SK-N-SH (cell line): ENCODE measurements around the gene EIF1. TPM values are rescaled to one million over a fixed set of nuclear protein-coding genes. Genes with fewer than 3 reads are reported as not detected.

Experiments
- CTCF ChIA-PET: fragments of 300-600, 350-600 bp; formaldehyde crosslinking; extraction: SDS; loops from one replicate; lab custom pipeline; 2021; lab: Yijun Ruan, JAX
- POLR2A ChIA-PET: fragments of 350-600 bp; sonication (Branson Sonifier 250); formaldehyde crosslinking; extraction: SDS; loops from one replicate; lab custom pipeline; 2020; ENCODE audit warnings: antibody characterized with exemption, inconsistent platforms; lab: Yijun Ruan, JAX
- DNase-seq: peaks from one replicate; pipeline ENCODE4 v3.0.0; 2012
- H2AFZ ChIP-seq: fragments of 200-600 bp; sonication (generic); 2 replicates; pipeline ENCODE4 v1.8.1; 2016; ENCODE audit warnings: antibody characterized with exemption, mild to moderate bottlenecking, low read depth
- H3F3A ChIP-seq: fragments of 200-600 bp; sonication (generic); replicated peaks from 2 replicates; pipeline ENCODE3; 2016; ENCODE audit warnings: antibody characterized with exemption, mild to moderate bottlenecking; ENCODE audit not compliant: insufficient read depth
- H3K27ac ChIP-seq, 2 experiments: fragments of 200-500 bp in 1 of 2; fragments of 200-600 bp in 1 of 2; sonication (Bioruptor generic) in 1 of 2; sonication (generic), shearing (Covaris generic) in 1 of 2; 2 replicates each; pipeline versions ENCODE4 v1.5.1 to v1.6.1; 2014 to 2016; ENCODE audit warnings: low read depth in 2 of 2, inconsistent platforms in 1 of 2, low read length in 1 of 2, mild to moderate bottlenecking in 1 of 2, mixed read lengths in 1 of 2
- H3K27me3 ChIP-seq: fragments of 200-600 bp; sonication (generic), shearing (Covaris generic); 2 replicates; pipeline ENCODE4 v1.6.1; 2016; ENCODE audit warnings: mixed run types; ENCODE audit not compliant: insufficient read depth
- H3K36me3 ChIP-seq, 2 experiments: fragments of 200-500 bp in 1 of 2; fragments of 200-600 bp in 1 of 2; sonication (Bioruptor generic) in 1 of 2; sonication (generic) in 1 of 2; replicated peaks in 1 of 2; 2 replicates each; pipeline versions ENCODE3 to v1.5.1; 2014 to 2016; ENCODE audit warnings: low read length in 1 of 2, mild to moderate bottlenecking in 1 of 2; ENCODE audit not compliant: insufficient read depth in 2 of 2, control insufficient read depth in 1 of 2
- H3K4me1 ChIP-seq, 2 experiments: fragments of 200-500 bp in 1 of 2; fragments of 200-600 bp in 1 of 2; sonication (Bioruptor generic) in 1 of 2; sonication (generic), shearing (Covaris generic) in 1 of 2; 2 replicates each; pipeline versions ENCODE4 v1.5.1 to v1.6.1; 2014 to 2016; ENCODE audit warnings: low read depth in 1 of 2, low read length in 1 of 2, mixed run types in 1 of 2; ENCODE audit not compliant: insufficient read depth in 2 of 2, control insufficient read depth in 1 of 2
- H3K4me2 ChIP-seq: fragments of 200-600 bp; sonication (generic), shearing (Covaris generic); 2 replicates; pipeline ENCODE4 v1.6.1; 2017; ENCODE audit warnings: mixed run types
- H3K4me3 ChIP-seq, 2 experiments: fragments of 200-500 bp in 1 of 2; fragments of 200-600 bp in 1 of 2; sonication (Bioruptor generic) in 1 of 2; sonication (generic), shearing (Covaris generic) in 1 of 2; 2 replicates each; pipeline versions ENCODE4 v1.5.1 to v1.8.1; 2014 to 2016; ENCODE audit warnings: low read depth in 2 of 2, inconsistent platforms in 1 of 2, low read length in 1 of 2, mild to moderate bottlenecking in 1 of 2, mixed read lengths in 1 of 2, moderate library complexity in 1 of 2
- H3K79me2 ChIP-seq: fragments of 200-600 bp; sonication (generic); 2 replicates; pipeline ENCODE4 v1.8.1; 2017; ENCODE audit warnings: mild to moderate bottlenecking; ENCODE audit not compliant: insufficient read depth
- H3K9ac ChIP-seq: fragments of 200-600 bp; sonication (generic); 2 replicates; pipeline ENCODE4 v1.6.1; 2017; ENCODE audit warnings: mixed run types
- H3K9me2 ChIP-seq: fragments of 200-600 bp; sonication (generic); 2 replicates; pipeline ENCODE4 v1.6.1; 2017; ENCODE audit warnings: mixed run types
- H3K9me3 ChIP-seq: fragments of 200-600 bp; sonication (generic); 2 replicates; pipeline ENCODE4 v1.6.1; 2017; ENCODE audit warnings: mixed run types, mild to moderate bottlenecking, moderate library complexity
- H4K20me1 ChIP-seq: fragments of 200-600 bp; sonication (generic); 2 replicates; pipeline ENCODE4 v1.6.1; 2017; ENCODE audit warnings: mild to moderate bottlenecking, mixed run types; ENCODE audit not compliant: insufficient read depth
- CHD2 ChIP-seq: fragments of 150-350 bp; IDR thresholded peaks from 2 replicates; pipeline ENCODE4 v1.6.1; 2018; ENCODE audit warnings: low read length; ENCODE audit not compliant: partially characterized antibody
- ELF1 ChIP-seq: IDR thresholded peaks from 2 replicates; pipeline ENCODE4 v1.4.0; 2012
- EP300 ChIP-seq, 2 experiments: IDR thresholded peaks; 2 replicates each; pipeline versions ENCODE4 v1.4.0 to v1.6.1; 2012; ENCODE audit warnings: borderline replicate concordance in 1 of 2, low read depth in 1 of 2, low read length in 1 of 2
- FOSL2 ChIP-seq: IDR thresholded peaks from 2 replicates; pipeline ENCODE4 v1.4.0; 2012; ENCODE audit warnings: low read depth, mild to moderate bottlenecking, moderate library complexity, borderline replicate concordance
- GABPA ChIP-seq: IDR thresholded peaks from 2 replicates; pipeline ENCODE4 v1.4.0; 2012; ENCODE audit warnings: low read depth, mild to moderate bottlenecking
- GATA2 ChIP-seq: sonication (generic); formaldehyde crosslinking; IDR thresholded peaks from 2 replicates; pipeline ENCODE4 v1.5.0; 2020; ENCODE audit warnings: mild to moderate bottlenecking, missing genetic modification reagents
- JUND ChIP-seq: IDR thresholded peaks from 2 replicates; pipeline ENCODE4 v1.4.0; 2012
- MEF2A ChIP-seq: IDR thresholded peaks from 2 replicates; pipeline ENCODE4 v1.4.0; 2012; ENCODE audit warnings: low read depth, borderline replicate concordance
- NFIC ChIP-seq: IDR thresholded peaks from 2 replicates; pipeline ENCODE4 v1.4.0; 2012; ENCODE audit warnings: borderline replicate concordance
- RCOR1 ChIP-seq: fragments of 150-350 bp; IDR thresholded peaks from 2 replicates; pipeline ENCODE4 v1.6.1; 2017; ENCODE audit warnings: antibody characterized with exemption, low read length
- RFX5 ChIP-seq: IDR thresholded peaks from 2 replicates; pipeline ENCODE4 v1.6.1; 2012; ENCODE audit warnings: mild to moderate bottlenecking, improper control_type of control experiment, low read length
- RXRA ChIP-seq: IDR thresholded peaks from 2 replicates; pipeline ENCODE4 v1.4.0; 2012; ENCODE audit warnings: low read depth, mild to moderate bottlenecking, borderline replicate concordance
- SIN3A ChIP-seq: IDR thresholded peaks from 2 replicates; pipeline ENCODE4 v1.6.1; 2012; ENCODE audit warnings: low read depth, mild to moderate bottlenecking, low read length, moderate library complexity, borderline replicate concordance
- SMC3 ChIP-seq: IDR thresholded peaks from 2 replicates; pipeline ENCODE4 v1.6.1; 2012; ENCODE audit warnings: low read depth, low read length, improper control_type of control experiment
- TCF12 ChIP-seq: IDR thresholded peaks from 2 replicates; pipeline ENCODE4 v1.4.0; 2012
- WGBS: methylation state at CpG from one replicate; pipeline ENCODE4 v1.1.6; 2017; ENCODE audit warnings: low lambda C conversion rate; 5-methylcytosine and 5-hydroxymethylcytosine counted together
- polyA plus RNA-seq, 3 experiments: library from polyadenylated mRNA; depleted of rRNA; stranded (reverse); fragments of >200 nt; gene quantifications; 2 replicates each; pipeline ENCODE4 v1.2.3, GENCODE V29; 2012
- TF ChIP-seq, protein P1 (sequence below): fragments of 150-350 bp; IDR thresholded peaks from 2 replicates; pipeline ENCODE4 v1.6.1; 2016; ENCODE audit warnings: mild to moderate bottlenecking, low read depth, low read length
- TF ChIP-seq, protein P2 (sequence below): fragments of 150-350 bp; IDR thresholded peaks from 2 replicates; pipeline ENCODE4 v1.6.1; 2017; ENCODE audit warnings: antibody characterized with exemption, low read length, low read depth, borderline replicate concordance
- TF ChIP-seq, protein P3 (sequence below): IDR thresholded peaks from 2 replicates; pipeline ENCODE4 v1.4.0; 2012; ENCODE audit warnings: low read depth

EIF1 gene
- polyA plus RNA-seq, 1 of the 3 experiments (the other 2 are of a cell fraction) = 300 TPM

DNA sequence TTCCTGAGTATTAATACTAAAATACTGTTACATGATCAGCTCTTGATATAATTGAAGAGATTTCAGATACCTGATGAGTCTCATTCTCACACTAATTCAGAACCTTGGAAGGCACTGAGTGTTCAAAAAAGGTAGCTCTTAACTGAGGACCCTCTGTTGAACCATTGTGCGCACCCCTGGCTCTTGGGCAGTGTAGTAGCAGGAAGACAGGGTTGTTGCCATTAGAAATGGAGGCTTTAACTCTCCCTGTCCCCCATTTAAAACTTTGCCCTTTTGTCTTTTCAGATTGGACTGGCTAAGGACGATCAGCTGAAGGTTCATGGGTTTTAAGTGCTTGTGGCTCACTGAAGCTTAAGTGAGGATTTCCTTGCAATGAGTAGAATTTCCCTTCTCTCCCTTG lies 1.8 kb downstream of the EIF1 start (continued):
- TF ChIP-seq, protein P1, sequence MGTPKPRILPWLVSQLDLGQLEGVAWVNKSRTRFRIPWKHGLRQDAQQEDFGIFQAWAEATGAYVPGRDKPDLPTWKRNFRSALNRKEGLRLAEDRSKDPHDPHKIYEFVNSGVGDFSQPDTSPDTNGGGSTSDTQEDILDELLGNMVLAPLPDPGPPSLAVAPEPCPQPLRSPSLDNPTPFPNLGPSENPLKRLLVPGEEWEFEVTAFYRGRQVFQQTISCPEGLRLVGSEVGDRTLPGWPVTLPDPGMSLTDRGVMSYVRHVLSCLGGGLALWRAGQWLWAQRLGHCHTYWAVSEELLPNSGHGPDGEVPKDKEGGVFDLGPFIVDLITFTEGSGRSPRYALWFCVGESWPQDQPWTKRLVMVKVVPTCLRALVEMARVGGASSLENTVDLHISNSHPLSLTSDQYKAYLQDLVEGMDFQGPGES = no peak

DNA sequence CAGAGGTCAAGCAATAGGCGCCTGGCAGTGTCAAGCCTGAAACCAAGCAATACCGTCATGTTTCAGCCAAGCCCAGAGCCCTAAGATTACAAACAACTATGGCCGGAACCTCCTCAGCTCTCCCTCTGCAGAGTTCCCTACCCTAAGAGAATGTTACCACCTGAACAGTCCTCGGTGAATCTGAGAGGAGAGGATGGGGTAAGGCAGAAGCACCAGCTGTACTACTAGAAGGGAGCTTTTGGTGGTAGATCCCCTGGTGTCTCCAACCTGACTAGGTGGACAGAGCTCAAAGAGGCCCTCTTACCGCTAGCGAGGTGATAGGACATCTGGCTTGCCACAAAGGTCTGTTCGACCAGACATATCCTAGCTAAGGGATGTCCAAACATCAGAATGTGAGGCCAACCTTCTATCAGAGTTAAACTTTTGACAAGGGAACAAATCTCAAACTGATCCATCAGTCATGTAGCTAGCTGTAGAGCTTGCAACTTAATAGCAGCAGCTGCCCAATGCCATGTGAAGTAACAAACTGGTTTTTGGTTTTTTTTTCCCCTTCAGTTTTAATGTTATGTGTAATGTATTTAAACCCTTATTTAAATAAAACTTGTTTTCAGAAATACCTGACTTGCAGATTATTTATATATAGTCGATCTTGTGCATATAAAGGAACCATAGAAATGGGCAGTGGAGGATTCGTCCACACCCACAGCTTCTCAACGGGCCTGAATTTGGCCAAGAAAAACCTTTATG lies 2.5 kb downstream of the EIF1 start:
- Histone ChIP-seq H3K4me2 (peak overlapping the region; percentile 80), H3K27me3 (no peaks in the 10 kb centered on the region), H3K4me3 (peak overlapping the region in 1 of 2 experiments; percentile 75; a peak in 2 of 4 replicates)
- POLR2A ChIA-PET = interaction anchor here (0.6 to 1.4 kb wide), 3 partner anchors 25 to 97 kb away, joined by 3 to 7 read pairs (median 4); no protein-coding TSS in a partner anchor
- TF ChIP-seq GABPA = no peak
- no peak for TF ChIP-seq TCF12
- no peak for TF ChIP-seq NFIC
- no peak for TF ChIP-seq SIN3A
- TF ChIP-seq RCOR1 = no peak
- TF ChIP-seq GATA2 (CRISPR knock-in tag) = no peak
- TF ChIP-seq, protein P2, sequence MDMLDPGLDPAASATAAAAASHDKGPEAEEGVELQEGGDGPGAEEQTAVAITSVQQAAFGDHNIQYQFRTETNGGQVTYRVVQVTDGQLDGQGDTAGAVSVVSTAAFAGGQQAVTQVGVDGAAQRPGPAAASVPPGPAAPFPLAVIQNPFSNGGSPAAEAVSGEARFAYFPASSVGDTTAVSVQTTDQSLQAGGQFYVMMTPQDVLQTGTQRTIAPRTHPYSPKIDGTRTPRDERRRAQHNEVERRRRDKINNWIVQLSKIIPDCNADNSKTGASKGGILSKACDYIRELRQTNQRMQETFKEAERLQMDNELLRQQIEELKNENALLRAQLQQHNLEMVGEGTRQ = no peak
- TF ChIP-seq CHD2 = no peak
- no peak for TF ChIP-seq RXRA
- TF ChIP-seq EP300 (IDR thresholded peaks at IDR 0.05; ENCODE audit: borderline replicate concordance in 1 of 2, low read depth in 1 of 2, low read length in 1 of 2) = no peak
- no peak for TF ChIP-seq JUND
- TF ChIP-seq MEF2A = no peak
- TF ChIP-seq ELF1 = no peak
- TF ChIP-seq, protein P3, sequence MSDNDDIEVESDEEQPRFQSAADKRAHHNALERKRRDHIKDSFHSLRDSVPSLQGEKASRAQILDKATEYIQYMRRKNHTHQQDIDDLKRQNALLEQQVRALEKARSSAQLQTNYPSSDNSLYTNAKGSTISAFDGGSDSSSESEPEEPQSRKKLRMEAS = no peak
- no peak for TF ChIP-seq RFX5
- no peak for TF ChIP-seq SMC3
- no peak for TF ChIP-seq FOSL2
- TF ChIP-seq, all 33 proteins: peak for 0
- Histone ChIP-seq H3F3A (peaks cover 74% of the 10 kb centered on the region), H3K9ac (peak overlapping the region; percentile 100; the same call in 1 of the 2 replicates), H3K27ac (peak overlapping the region; percentile 3 to 100; a peak in 1 of 4 replicates), H4K20me1 (peaks cover 42% of the 10 kb centered on the region), H3K36me3 (peaks cover 38 to 53% of the 10 kb centered on the region in 2 experiments), H3K4me1 (peaks cover 13 to 15% of the 10 kb centered on the region in 2 experiments), H3K79me2 (peaks cover 27% of the 10 kb centered on the region), H3K9me3 (no peaks in the 10 kb centered on the region), H3K9me2 (no peaks in the 10 kb centered on the region), H2AFZ (no peak overlapping the region)
- 84% methylated on average over 10 of the region's 10 CpGs for WGBS
- no peak for DNase-seq
- CTCF ChIA-PET = interaction anchor here (1.3 to 18.0 kb wide), 8 partner anchors 12 to 142 kb away, joined by 4 to 235 read pairs (median 9); no protein-coding TSS in a partner anchor
